ENCODE results near the gene LYSMD2. TPM values are rescaled to one million over a fixed set of nuclear protein-coding genes. Genes with fewer than 3 reads are reported as not detected.

The LYSMD2 gene
- total RNA-seq, 1 experiment from 2014 or later, result 2.2 TPM

GRCh38 chr15:51726302-51727073, 11.0 kb downstream of the LYSMD2 start (continued):
- no peak for TF ChIP-seq ATF3 (CRISPR knock-in tag; conservative IDR thresholded peaks at IDR 0.05)
- TF ChIP-seq, protein P1, sequence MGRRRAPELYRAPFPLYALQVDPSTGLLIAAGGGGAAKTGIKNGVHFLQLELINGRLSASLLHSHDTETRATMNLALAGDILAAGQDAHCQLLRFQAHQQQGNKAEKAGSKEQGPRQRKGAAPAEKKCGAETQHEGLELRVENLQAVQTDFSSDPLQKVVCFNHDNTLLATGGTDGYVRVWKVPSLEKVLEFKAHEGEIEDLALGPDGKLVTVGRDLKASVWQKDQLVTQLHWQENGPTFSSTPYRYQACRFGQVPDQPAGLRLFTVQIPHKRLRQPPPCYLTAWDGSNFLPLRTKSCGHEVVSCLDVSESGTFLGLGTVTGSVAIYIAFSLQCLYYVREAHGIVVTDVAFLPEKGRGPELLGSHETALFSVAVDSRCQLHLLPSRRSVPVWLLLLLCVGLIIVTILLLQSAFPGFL (CRISPR knock-in tag; IDR thresholded peaks at IDR 0.05; ENCODE audit: borderline replicate concordance), result no peak
- no peak for TF ChIP-seq PRDM15 (CRISPR knock-in tag; IDR thresholded peaks at IDR 0.05)
- TF ChIP-seq ZNF423 (CRISPR knock-in tag; IDR thresholded peaks at IDR 0.05), result no peak
- TF ChIP-seq, protein P2, sequence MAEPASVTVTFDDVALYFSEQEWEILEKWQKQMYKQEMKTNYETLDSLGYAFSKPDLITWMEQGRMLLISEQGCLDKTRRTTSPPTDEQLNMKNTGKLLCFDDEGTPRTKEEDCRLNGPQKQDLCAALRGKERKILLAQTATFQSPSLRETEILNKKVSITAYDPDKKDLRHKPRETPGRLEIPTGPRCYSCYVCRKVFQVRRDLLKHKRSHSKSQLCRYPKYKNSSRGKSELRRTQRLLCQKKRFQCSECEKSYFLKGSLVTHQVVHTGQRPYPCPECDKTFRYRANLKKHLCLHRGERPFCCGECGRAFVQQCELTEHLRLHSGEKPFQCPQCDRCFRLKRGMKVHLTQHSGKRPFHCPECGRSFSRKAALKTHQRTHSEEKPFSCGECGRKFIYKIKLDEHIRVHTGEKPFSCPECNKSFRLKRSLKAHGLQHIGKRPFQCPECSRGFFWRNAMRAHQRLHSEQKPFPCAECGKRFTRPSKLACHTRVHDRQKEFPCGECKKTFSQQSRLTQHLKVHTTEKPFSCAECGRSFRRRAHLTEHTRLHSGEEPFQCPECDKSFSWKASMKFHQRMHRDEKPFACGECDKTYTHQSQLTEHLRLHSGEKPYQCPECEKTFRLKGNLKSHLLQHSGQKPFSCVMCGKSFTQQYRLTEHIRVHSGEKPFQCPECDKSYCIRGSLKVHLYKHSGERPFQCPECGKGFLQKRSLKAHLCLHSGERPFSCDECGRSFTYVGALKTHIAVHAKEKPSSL (CRISPR knock-in tag; conservative IDR thresholded peaks at IDR 0.05), result no peak
- no peak for TF ChIP-seq FOXP4 (CRISPR knock-in tag; IDR thresholded peaks at IDR 0.05)
- TF ChIP-seq RELA (CRISPR knock-in tag; IDR thresholded peaks at IDR 0.05; ENCODE audit: borderline replicate concordance), result no peak

- DNase-seq (ENCODE audit: low spot score) (no peak), ATAC-seq (no peak)
- H3K4me3 Mint-ChIP-seq, result no peak overlapping the region
- H3K27me3 Mint-ChIP-seq (ENCODE audit: low read depth), result no peaks in the 10 kb centered on the region
- peaks cover 6% of the 10 kb centered on the region; the same call in 1 of the 2 replicates for H3K9me3 Mint-ChIP-seq
- ChIA-PET POLR2A (no interaction called here), CTCF (no interaction called here)
- H3K36me3 Mint-ChIP-seq, result peaks cover 7% of the 10 kb centered on the region
- H3K4me1 Mint-ChIP-seq, result peaks cover 36% of the 10 kb centered on the region
- TF ChIP-seq FOXJ3 (CRISPR knock-in tag; IDR thresholded peaks at IDR 0.05; ENCODE audit: borderline replicate concordance), result no peak
- no peak for TF ChIP-seq SMAD4 (CRISPR knock-in tag; IDR thresholded peaks at IDR 0.05)
- no peak for TF ChIP-seq RELA (CRISPR knock-in tag; IDR thresholded peaks at IDR 0.05; ENCODE audit: borderline replicate concordance)
- H3K27ac Mint-ChIP-seq, result 0 out of 2 replicates have a peak overlapping the region, but pooled peaks have one; percentile 51
Measured at GRCh38 chr15:51724673-51725072, 12.8 kb downstream of the LYSMD2 start.

DNA sequence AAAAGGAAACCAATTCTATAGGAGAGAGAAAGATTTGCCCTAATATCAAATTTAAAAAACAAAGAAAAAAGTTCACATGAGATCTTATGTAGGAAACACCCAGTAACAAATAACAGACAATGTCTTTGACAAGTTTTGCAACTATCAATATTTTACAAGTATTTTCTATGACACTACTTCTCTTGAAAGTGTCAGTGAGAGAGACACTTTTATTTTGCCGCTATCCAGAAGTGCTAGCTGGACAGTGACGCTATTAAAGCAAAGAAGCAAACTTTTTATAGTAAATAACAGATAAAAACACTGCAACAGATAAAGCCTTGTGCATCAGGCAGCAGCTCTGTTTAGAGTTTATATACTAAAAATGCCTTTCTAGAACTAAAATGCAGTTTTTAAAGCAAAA, 13.3 kb downstream of the LYSMD2 start:
- peaks cover 7% of the 10 kb centered on the region for H3K36me3 Mint-ChIP-seq
- H3K4me1 Mint-ChIP-seq, result peaks cover 36% of the 10 kb centered on the region
- H3K4me3 Mint-ChIP-seq, result no peak overlapping the region
- H3K27me3 Mint-ChIP-seq (ENCODE audit: low read depth), result no peaks in the 10 kb centered on the region
- DNase-seq (ENCODE audit: low spot score), result no peak
- no peak for ATAC-seq
- ChIA-PET CTCF (no interaction called here), POLR2A (no interaction called here)
- H3K9me3 Mint-ChIP-seq, result peaks cover 6% of the 10 kb centered on the region; the same call in 1 of the 2 replicates
- no peak overlapping the region for H3K27ac Mint-ChIP-seq
- TF ChIP-seq, protein P3, sequence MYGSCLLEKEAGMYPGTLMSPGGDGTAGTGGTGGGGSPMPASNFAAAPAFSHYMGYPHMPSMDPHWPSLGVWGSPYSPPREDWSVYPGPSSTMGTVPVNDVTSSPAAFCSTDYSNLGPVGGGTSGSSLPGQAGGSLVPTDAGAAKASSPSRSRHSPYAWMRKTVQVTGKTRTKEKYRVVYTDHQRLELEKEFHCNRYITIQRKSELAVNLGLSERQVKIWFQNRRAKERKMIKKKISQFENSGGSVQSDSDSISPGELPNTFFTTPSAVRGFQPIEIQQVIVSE (CRISPR knock-in tag; IDR thresholded peaks at IDR 0.05; ENCODE audit: borderline replicate concordance), result no peak
- TF ChIP-seq ESRRA (CRISPR knock-in tag; IDR thresholded peaks at IDR 0.05; ENCODE audit: borderline replicate concordance) (no peak), JAZF1 (CRISPR knock-in tag; IDR thresholded peaks at IDR 0.05) (no peak), NR3C1 (CRISPR knock-in tag; conservative IDR thresholded peaks at IDR 0.05; ENCODE audit: low read depth) (no peak), NFATC4 (CRISPR knock-in tag; IDR thresholded peaks at IDR 0.05) (no peak), ETV6 (CRISPR knock-in tag; IDR thresholded peaks at IDR 0.05) (no peak), TP53 (CRISPR knock-in tag; IDR thresholded peaks at IDR 0.05) (no peak), TEAD1 (CRISPR knock-in tag; IDR thresholded peaks at IDR 0.05) (no peak), TEAD4 (CRISPR knock-in tag; IDR thresholded peaks at IDR 0.05) (no peak), FOXP4 (CRISPR knock-in tag; IDR thresholded peaks at IDR 0.05) (no peak)
- TF ChIP-seq, protein P1 (CRISPR knock-in tag; IDR thresholded peaks at IDR 0.05; ENCODE audit: borderline replicate concordance), result no peak

Measured in WTC11 (cell line).